Retinal pigment epithelial cell (primary cell): ENCODE results near the gene SLC7A4.
A peak's percentile ranks its signal among the peaks of the same experiment; 100 is the strongest.

Experiments used
- DNase-seq: peaks from one replicate; pipeline ENCODE4 v3.0.0-alpha.2; 2010; ENCODE audit warnings: low read depth
- H3K4me3 ChIP-seq: 2 replicates; pipeline ENCODE4 v1.5.1; 2011; ENCODE audit warnings: mild to moderate bottlenecking, low read length, control low read depth, moderate library complexity
- TF ChIP-seq, protein P1 (sequence below): conservative IDR thresholded peaks from 2 replicates; pipeline ENCODE4 v1.5.1; 2011; ENCODE audit warnings: low read depth, low read length, control low read depth, inconsistent platforms

SLC7A4 gene, protein sequence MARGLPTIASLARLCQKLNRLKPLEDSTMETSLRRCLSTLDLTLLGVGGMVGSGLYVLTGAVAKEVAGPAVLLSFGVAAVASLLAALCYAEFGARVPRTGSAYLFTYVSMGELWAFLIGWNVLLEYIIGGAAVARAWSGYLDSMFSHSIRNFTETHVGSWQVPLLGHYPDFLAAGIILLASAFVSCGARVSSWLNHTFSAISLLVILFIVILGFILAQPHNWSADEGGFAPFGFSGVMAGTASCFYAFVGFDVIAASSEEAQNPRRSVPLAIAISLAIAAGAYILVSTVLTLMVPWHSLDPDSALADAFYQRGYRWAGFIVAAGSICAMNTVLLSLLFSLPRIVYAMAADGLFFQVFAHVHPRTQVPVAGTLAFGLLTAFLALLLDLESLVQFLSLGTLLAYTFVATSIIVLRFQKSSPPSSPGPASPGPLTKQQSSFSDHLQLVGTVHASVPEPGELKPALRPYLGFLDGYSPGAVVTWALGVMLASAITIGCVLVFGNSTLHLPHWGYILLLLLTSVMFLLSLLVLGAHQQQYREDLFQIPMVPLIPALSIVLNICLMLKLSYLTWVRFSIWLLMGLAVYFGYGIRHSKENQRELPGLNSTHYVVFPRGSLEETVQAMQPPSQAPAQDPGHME

DNA sequence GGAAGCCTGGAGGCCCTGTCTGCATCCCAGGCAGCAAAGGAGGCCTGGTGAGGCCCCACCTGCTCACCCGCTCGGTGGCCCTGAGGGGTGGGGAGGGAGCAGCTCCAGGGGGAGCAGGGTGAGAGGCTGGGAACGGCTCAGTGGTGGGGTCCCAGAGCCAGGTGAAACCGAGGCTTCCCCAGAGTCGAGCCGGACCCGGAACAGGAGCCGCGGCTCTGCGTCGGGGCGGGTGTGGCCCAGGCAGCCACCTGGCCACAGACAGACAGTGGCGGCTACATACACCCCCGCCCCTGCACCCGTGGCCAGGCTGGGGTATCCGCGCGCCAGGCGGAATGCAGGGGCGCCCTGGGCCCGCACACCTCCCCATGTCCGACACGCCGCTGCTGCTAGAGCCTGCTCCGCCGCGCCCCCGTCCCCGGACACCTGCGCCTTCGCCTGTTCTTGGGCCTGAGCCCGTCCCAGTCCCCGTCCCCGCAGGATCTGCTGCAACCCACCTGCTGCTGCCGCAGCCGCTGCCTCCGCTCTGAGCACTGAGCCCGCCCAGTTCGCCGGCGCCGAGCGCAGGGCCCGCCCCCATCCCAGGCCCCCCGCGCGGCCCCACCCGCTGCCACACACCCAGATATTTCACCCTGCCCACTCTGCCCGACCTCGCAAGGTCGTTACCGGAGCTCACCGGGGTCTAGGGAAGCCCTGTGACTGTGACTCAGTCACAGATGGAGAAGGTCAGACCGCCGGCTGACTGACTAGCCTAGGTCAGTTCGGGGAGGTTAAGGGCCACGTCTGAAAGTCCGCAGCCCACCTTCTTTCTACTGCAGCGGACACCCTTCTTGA, at the start of gene SLC7A4:
Gene SLC7A4 (minus strand): TSS at position 525 of the 831 bp plus-strand sequence. CDS start 749 bp downstream, outside the sequence.
- DNase-seq: no peak
- TF ChIP-seq, protein P1, sequence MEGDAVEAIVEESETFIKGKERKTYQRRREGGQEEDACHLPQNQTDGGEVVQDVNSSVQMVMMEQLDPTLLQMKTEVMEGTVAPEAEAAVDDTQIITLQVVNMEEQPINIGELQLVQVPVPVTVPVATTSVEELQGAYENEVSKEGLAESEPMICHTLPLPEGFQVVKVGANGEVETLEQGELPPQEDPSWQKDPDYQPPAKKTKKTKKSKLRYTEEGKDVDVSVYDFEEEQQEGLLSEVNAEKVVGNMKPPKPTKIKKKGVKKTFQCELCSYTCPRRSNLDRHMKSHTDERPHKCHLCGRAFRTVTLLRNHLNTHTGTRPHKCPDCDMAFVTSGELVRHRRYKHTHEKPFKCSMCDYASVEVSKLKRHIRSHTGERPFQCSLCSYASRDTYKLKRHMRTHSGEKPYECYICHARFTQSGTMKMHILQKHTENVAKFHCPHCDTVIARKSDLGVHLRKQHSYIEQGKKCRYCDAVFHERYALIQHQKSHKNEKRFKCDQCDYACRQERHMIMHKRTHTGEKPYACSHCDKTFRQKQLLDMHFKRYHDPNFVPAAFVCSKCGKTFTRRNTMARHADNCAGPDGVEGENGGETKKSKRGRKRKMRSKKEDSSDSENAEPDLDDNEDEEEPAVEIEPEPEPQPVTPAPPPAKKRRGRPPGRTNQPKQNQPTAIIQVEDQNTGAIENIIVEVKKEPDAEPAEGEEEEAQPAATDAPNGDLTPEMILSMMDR: no peak
- peak within 1 kb of the TSS; percentile 33 for H3K4me3 ChIP-seq

- no peak overlapping the region for H3K4me3 ChIP-seq
- TF ChIP-seq, protein P1: no peak
- DNase-seq: no peak
These were observed 48.2 kb upstream of the SLC7A4 start for GRCh38 chr22:21080435-21081137.

- no peak overlapping the region for H3K4me3 ChIP-seq
- TF ChIP-seq, protein P1: no peak
- DNase-seq: no peak
These were observed 47.1 kb upstream of the SLC7A4 start for GRCh38 chr22:21079493-21079892.

GRCh38 chr22:21078916-21079315, 46.6 kb upstream of the SLC7A4 start:
- DNase-seq: no peak
- TF ChIP-seq, protein P1: no peak
- no peak overlapping the region for H3K4me3 ChIP-seq

DNA sequence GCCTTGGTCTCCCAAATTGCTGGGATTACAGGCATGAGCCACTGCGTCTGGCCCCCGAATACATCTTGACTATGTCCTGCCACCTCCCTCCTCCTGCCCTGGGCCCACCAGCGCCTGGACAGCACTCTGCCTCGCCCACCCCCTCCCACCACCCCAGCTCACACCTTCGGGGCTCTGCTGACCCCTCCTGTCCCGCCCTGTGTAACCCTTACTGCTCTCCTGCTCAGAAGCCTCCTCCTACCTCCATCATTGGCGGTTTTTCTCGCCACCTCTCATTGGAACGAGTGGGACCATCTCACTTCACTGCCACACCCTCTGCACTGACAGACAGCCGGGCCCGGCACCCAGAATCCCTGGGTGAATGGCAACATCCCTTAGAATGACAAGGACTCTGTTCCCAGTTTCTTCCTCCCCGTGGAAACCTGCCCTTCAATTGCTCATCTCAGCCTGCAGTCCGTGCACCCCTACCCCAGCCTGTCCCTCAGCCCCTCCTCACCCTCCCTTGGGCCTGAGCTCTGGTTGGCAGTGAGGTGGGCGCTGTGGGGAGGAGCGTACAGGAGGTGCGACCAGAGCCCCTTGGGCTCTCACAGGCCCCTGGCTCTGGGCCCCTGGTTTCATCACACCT, 45.6 kb upstream of the SLC7A4 start:
- DNase-seq: no peak
- TF ChIP-seq, protein P1: no peak
- H3K4me3 ChIP-seq: no peak overlapping the region

DNA sequence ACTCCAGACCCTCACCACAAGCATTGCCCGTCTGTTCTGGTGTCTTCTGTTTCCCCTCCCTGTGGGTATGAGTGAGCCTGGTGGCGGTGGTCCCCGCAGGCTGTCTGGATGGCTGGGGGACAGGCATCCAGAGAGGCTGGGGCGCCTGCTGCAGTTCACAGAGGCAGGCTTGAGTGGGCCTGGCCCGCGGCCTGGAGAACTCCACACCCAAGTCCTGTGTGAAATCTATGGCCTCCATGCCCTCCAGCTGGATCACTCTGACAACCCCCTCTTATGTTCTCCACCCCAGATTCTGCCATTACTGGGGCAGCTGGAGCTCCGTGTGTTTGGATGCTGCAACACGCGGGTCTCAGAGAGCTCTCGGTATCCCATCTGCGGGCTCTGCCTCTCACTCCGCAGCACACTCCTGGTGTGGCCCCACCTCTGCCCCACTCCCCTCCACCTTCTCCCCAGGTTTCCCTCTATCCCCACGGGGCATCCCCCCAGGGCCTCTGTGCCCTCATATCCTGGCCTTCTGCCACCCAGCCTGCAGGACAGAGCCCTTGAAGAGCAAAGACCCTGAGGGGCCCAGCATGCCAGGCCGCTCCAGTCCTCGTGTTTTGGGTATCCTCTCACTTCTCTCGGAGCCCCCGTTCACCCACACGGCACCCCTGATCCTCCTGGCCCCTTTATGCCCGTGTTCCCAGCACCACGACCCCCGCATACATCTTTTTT, 44.7 kb upstream of the SLC7A4 start:
- TF ChIP-seq, protein P1: no peak

More for the DNA sequence above, 44.7 kb upstream of the SLC7A4 start:
- no peak for DNase-seq
- no peak overlapping the region for H3K4me3 ChIP-seq
